HuH-7 (cell line): ENCODE measurements around the gene DHX34.

Experiments used
- DNase-seq: peaks from one replicate; pipeline ENCODE4 v3.0.0; 2011; ENCODE audit warnings: low spot score

DHX34 gene

DNA sequence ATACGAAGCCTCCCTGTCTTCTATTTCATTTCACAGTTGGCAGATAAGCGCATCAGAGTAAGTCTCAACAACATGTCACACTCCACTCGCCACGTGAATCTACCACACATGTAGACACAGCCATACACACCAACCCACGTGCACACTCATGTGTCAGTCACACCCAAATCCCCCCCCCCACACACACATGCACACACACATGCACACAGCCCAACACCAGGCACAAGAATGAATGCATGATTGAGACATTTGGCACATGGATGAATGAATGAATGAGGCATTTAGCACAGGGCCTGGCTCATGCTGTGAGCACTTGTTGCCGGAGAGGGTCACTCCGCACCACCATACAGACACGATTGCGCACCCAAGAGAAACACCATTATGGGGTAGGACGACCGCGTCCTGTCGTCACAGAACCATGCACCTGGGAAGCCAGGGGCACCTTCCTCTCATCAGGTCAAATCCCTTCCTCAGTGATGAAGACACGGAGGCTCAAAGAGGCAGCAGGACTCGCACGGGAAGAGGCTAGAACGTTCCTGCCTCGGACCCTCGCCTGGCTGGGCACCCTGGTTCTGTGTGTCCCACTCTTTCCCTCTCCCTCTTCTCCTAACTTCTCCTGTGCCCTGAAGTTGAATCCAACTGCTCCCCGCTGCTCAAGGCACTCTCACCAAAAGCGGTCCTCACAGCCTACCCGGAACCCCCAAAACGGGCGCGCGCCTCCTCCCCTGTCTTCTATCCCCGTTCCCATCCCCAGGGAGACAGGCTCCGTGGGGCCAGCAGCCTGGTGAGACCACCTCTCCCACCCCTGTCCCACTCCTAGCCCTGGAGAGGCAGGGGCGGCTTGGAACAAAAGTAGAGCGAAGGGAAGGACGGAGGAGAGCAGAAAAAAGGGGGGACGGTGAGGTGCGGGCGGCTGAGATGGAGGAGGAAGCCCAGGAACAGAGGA lies 68.9 kb downstream of the DHX34 start:
- DNase-seq = no peak

DNA sequence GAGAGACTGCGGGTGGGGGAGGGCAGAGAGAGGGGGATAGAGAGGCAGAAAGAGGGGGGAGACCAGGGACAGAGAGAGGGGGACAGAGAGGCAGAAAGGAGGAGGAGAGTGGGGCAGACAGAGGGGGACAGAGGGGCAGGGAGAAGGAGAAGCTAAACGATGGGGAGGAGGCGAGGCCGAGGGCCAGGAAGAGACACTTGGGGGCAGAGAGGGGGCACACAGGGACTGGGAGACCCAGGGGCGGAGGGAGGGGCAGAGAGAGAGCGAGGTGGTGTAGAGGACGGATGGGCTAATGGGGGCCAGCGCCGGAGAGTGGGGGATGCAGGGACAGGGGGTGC lies 69.5 kb downstream of the DHX34 start:
- no peak for DNase-seq

DNA sequence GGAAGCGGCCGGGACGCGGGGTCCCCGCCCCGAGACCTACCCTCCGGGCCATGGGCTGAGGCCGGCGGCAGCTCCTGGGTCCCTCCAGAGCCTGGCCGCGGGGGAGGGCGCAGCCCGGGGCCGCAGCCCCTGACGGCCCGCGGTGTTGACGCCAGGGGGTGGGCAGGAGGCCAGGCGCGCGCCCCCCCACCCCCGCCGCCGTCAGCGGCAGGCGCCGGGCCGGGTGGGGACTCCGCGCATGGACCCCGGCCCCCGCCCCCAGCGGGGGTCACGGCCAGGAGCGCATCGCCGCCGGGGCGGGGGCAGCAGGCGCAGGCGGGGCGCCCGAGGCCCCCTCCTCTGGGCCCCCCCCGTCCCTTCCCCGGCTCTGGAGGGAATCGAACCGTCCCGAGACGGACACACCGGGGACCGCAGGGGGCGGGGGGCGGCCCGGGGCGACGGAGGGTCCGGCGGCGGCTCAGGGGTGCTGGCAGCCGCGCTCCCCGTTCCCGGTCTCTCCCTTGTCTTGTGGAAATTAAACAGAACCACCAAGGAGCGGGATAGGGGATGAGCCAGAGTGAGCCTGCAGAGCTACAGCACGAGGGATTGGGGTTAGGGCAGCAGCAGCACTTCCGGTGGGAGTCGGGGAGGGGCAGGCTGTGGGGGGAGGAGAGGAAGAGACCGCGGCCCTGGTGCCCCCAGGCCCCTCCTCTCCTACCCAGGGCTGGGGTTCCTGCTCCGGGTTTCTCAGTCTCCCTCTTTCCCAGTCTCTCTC lies 70.1 kb downstream of the DHX34 start, which contains the start of gene MEIS3:
MEIS3 (minus strand) TSS at position 498 of the 754 bp plus-strand sequence; CDS start at position 52, 446 bp downstream.
- no peak for DNase-seq

DNA sequence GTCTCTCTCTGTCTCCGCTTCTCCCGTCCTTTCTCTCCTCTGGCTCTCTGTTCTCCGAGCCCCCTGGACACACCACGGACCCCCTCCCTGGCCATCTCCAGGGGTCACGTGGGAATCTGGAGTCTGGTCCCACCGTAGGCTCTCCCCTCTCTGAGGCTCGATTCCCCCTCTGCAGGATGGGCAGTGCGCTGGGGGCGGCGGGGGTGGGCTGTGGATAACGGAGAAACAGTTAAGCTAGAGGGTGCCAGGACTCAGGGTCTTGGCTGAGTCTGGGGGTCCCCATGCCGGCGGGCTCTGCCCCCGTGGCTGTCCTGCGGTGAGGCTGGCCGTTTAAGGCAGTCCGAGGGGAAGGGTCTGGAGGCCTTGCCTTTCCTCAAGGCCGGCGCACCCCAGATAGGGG lies 70.7 kb downstream of the DHX34 start:
- DNase-seq = no peak

DNA sequence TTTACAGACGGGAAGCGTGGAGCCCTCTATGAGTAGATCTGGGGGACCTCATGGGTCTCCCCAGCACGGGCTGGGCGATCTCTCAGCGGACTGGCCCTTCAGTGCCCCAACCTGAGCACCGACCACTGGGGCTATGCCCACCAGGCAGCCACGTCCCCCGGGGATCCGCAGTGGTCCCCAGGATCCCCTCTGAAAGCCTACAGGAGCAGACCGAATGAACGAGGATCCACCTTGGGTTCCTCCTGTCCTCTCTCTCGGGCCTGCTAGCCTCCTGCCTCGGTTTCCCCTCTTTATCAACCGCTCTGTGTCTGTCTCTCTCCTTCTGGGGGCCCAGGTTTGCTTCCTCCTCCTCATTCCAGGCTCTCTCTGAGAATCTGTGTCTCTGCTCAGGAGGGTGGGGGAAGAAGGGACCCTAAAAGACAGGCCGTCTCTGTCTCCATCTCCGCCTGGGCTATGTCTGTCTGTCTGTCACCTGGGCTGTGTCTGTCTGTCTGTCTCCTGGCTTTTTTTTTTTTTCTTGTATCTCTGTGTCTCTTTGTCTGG lies 72.2 kb downstream of the DHX34 start:
- DNase-seq = no peak

DNA sequence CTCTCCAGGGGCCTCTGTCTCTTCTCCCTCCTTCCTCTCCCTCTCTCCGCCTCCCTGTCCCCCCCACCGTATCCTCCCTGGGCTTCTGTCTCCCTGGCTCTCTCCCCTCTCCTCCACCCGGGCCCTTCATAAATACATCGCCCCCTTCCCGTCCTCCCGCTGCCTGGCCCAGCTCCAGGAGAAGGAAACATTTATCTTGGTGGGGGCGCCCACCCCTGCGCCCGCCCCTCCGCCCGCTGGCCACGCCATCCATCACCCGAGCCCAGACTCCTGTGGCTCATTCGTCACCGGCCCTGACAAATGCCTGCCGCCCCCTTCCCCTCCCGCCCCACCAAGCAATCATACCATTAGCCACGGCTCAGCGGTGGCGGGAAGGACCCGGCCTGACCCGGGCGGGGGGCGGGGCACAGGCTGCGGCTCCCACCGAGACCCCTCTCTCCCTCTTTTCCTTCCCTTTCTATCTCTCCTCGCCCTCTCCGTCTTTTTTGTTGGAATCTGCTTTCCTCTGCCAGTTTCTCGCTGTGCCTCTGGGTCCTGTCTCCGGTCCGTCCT lies 72.8 kb downstream of the DHX34 start:
- no peak for DNase-seq

DNA sequence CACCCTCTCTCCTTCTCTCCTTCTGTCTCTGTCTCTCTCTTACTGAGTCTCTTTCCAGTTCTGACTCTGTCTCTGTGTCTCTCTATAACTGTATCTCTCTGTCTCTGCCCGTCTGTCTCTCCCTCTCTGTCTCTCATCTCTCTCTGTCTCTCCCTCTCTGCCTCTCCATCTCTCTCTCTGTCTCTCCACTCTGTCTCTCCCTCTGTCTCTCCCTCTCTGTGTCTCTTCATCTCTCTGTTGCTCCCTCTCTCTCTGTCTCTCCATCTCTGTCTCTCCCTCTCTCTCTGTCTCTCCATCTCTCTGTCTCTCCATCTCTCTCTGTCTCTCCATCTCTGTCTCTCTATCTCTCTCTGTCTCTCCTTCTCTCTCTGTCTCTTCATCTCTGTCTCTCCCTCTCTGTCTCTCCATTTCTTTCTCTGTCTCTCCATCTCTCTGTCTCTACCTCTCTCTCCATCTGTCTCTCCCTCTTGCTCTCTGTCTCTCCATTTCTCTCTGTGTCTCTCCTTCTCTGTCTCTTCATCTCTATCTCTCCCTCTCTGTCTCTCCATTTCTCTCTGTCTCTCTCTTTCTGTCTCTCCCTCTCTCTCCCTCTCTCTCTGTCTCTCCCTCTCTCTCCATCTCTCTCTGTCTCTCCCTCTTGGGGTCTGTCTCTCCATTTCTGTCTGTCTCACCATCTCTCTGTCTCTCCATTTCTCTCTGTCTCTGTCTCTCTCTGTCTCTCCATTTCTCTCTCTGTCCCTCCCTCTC lies 73.5 kb downstream of the DHX34 start:
- DNase-seq = no peak

DNA sequence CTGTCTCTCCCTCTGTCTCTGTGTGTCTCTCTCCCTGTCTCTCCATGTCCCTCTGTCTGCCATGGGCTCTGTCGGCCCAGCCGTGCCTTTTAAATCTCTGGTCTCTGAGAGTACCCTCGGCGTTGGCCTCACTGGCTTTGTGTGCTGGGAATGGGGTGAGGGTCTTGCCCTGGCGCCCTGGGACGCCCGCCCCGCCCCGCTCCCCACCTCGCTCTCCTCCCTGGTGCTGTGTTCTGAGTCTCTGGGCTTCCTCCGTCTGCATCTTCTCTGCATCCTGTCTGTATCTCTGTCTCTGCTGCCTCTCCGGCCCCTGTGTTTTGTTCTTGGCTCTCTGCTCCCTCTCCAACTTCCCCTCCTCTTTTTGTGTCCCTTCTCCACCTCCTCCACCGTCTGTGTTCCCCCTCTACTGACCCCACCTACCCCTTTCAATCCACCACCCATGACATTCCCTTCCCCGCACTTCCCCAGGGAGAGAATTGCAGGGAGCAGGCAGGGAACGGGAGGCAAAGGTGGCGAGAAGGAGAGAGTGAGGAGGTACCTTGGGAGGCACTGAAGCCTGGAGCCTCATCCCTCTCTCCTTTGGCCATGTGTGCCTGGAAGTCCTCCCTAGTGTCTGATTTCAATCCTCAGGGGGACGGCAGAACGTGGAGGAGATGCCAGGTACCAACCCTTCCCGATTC lies 74.2 kb downstream of the DHX34 start:
- no peak for DNase-seq

DNA sequence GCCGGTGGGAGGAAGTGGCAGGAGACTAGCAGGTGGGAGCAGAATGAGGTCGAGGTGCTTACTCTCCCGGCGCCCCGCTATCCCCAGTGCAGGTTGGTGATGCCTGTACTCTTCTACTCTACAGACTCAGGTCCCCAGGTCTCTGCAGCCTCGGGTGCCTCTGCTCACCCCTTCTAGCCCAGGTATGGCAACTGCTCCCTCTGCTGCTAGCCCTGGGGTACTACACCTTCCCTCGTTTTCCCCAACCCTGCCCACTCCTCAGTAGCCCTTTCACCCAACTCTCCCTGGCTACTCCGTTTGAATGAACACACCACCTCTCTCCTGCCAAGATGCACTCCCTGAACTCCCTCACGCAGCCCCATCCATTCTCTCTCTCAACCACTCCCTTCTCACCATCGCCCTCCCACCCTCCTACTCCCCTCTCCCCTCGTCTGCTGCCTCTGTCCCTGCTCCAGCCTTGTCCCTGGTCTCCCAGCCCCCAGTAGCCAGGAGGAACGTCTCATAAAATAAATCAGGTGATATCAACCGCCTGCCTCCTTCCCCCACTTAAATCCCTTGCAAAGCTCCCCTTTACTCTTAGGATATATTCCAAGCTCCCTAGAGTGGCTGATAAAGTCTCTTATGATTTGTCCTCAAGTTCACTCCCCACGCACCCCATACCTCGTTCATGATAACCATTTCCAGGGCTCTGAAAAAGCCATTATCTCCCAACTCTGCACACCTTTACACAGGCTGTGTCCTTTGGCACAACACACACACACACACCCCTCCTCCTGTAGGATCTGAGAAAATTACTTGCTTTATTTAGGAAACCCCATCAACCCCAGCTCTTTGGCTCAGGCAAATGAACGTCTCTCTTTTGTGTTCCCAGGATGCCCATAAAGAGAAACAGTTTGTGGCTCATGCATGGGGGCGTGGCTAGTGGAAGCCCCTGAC lies 78.4 kb downstream of the DHX34 start:
- DNase-seq = peak; percentile 94

DNA sequence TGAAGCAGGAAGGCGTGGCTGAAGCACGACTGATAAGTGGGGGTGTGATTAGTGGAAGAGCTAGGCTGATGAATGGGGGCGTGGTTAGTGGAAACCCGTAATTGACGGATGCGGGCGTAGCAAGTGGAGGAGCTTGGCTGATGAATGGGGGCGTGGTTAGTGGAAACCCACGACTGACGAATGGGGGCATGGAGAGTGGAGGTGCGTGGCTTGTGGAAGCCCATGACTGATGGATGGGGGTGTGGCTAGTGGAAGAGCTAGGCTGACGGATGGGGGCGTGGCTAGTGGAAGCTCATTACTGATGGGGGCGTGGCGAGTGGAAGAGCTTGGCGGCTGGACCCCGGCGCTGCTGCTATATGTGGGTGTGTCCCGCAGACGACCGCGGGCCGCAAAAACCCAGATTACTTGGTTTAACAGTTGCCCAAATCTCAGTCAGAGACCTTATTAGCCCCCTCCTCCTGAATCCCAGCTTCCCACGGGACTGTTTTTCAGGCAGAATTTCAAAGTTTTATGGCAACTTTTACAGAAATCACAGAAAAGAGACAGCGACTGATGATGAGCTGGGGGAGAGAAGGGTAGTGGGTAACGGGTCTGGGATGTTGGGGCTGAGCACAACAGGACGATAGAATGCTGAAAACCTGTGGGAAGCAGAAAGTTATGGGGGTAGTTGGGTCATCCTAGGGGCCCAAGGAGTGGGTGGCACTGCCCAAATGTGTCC lies 79.2 kb downstream of the DHX34 start:
- DNase-seq = peak; percentile 90

DNA sequence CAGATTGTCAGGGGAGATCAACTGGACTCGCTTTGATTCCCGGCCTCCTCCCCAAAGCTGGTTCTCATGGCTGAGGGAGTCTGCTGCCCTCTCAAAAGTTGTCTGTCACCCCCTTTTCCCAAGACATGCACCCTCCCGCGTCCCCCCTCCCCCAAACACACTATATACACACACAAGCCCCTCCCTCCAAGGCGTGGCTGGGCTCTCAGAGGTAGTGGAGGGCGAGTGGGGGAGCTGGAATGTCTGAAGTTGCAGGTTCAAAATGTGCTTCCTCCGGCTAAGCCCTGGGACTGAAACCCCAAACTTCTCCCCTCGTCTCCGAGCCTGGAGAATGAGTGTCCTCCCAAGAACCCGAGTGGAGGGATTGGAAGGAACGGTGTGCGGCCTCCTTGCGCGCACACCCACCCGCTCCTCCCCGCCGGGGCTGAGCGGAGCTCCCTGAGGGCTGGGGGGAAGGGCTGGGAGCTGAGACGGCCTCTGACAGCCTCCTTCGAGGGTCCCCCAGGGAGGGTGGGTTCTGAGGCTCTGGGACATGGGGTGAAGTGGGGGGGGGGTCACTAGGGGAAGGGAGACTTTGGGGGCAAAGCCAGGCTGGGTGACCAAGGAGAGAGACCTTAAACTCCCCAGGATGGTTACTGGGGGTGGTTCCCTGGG lies 80.2 kb downstream of the DHX34 start:
- no peak for DNase-seq

DNA sequence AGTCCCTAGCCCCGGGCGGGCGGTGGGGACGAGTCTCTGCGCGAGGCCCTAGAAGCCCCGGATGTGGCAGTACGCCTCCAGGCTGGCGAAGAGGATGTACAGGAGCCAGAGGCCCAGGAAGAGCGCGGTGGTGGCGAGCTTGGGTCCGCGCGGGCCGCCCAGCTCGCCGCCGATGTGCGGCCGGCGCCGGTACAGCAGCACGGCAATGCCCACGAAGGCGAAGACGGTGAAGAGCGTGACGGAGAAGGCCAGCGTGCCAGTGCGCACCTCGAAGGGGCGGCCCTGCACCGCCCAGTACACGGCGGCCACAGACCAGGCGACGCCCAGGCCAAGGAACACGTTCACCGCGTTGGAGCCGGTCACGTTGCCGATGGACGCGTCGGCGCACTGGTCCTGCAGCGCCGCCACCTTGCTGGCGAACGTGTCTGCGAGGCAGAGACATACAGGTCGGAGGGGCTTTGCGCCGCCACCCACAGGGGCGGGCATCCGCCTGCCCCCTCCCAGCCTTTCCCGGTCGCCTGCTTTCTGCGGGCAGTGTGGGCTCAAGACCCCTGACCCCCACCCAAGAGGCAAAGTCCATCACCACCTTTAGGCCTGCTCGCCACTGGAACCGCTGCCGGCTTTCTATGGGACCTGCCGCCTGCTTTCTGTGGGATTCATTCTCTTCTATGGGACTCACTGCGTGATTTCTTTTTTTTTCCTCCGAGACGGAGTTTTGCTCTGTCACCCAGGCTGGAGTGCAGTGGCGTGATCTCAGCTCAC lies 81.1 kb downstream of the DHX34 start:
- no peak for DNase-seq

DNA sequence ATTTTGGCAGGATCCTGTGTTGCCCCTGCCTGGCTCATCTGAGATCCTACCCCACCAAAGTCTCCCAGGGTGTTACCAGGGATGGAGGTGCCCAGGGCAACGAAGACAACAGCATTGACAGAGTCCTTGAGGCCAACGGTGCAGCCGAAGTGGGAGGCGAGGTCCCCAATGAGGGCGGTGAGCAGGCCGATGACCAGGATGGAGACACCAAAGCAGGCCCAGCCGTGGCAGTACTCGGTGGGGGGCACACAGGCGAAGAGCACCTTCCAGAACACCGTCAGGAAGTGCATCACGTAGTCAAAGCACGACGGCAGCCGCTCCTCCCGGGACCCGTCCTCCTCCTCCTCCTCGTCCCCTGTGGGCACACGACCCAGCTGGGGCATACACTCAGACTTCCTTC lies 83.0 kb downstream of the DHX34 start:
- DNase-seq = no peak
